Epithelial cell of proximal tubule (primary cell): ENCODE results near the gene ADAP1. TPM values are rescaled to one million over a fixed set of nuclear protein-coding genes. Genes with fewer than 3 reads are reported as not detected.
"Not testable (repeated sequence)": the region's sequence is repeated elsewhere in the genome, so short reads cannot be mapped to it uniquely, and the experiment has no call there.

Experiments used
- DNase-seq: peaks from one replicate; pipeline ENCODE4 v3.0.0-alpha.2; 2011; ENCODE audit warnings: low read depth
- H3K4me3 ChIP-seq: 2 replicates; pipeline ENCODE4 v1.5.1; 2011; ENCODE audit warnings: low read depth, mild to moderate bottlenecking, low read length
- total RNA-seq: library from RNA; depleted of rRNA; stranded (reverse); fragments of >200 nt; gene quantifications from 2 replicates; pipeline ENCODE4 v1.2.3, GENCODE V29; 2015
- TF ChIP-seq, protein P1 (sequence below): conservative IDR thresholded peaks from 2 replicates; pipeline ENCODE4 v1.5.1; 2012; ENCODE audit warnings: low read depth, mild to moderate bottlenecking, low read length

Gene ADAP1
- total RNA-seq, 1 donor from 2014 or later: 7.2 TPM

DNA sequence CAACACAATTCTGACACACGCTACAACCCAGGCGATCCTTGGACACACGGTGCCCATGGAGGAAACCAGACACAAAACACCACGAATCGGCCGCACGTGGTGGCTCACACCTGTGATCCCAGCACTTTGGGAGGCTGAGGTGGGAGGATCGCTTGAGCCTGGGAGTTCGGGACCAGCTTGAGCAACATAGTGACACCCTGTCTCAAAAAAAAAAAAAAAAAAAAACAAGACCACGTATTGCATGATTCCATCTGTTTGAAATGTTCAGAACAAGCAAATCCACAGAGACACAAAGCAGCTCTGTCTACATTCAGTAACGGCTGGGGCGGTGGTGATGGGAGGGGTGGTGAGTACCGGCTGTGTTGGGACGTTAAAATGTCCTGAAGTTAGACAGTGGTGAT lies 25.2 kb downstream of the ADAP1 start:
- H3K4me3 ChIP-seq: no peak overlapping the region
- no peak for DNase-seq
- TF ChIP-seq, protein P1, sequence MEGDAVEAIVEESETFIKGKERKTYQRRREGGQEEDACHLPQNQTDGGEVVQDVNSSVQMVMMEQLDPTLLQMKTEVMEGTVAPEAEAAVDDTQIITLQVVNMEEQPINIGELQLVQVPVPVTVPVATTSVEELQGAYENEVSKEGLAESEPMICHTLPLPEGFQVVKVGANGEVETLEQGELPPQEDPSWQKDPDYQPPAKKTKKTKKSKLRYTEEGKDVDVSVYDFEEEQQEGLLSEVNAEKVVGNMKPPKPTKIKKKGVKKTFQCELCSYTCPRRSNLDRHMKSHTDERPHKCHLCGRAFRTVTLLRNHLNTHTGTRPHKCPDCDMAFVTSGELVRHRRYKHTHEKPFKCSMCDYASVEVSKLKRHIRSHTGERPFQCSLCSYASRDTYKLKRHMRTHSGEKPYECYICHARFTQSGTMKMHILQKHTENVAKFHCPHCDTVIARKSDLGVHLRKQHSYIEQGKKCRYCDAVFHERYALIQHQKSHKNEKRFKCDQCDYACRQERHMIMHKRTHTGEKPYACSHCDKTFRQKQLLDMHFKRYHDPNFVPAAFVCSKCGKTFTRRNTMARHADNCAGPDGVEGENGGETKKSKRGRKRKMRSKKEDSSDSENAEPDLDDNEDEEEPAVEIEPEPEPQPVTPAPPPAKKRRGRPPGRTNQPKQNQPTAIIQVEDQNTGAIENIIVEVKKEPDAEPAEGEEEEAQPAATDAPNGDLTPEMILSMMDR: no peak

DNA sequence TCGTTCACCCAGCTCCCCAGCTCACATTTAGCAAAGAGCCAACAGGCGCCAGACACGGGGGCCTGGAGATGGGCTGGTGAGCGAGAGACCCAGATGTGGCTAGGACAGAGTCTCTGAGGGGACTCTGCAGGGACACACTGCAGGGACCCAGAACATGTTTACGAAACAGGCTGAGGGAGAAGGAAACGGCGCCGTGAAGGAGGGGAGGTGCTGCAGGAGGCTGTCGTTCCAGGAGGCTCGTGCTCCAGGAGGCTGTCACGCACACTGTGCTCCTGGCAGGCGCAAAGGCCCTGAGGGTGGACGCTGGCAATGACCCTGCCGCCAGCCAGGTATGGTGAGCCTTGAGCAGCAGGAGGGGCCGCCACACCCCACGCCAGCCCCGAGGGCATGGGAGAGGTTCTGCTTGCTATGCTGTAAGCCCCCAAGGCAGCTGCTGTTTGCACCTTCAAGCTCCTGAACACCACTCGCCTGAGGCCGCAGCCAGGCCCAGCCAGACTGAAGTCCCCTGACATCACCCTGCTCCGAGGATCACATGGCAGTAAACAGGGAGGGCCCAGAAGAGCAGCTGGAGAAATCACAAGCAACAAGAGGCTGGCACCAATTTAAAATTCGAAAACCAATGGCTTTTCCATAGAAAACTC lies 27.3 kb downstream of the ADAP1 start:
- DNase-seq: no peak
- H3K4me3 ChIP-seq: no peak overlapping the region
- TF ChIP-seq, protein P1: no peak

DNA sequence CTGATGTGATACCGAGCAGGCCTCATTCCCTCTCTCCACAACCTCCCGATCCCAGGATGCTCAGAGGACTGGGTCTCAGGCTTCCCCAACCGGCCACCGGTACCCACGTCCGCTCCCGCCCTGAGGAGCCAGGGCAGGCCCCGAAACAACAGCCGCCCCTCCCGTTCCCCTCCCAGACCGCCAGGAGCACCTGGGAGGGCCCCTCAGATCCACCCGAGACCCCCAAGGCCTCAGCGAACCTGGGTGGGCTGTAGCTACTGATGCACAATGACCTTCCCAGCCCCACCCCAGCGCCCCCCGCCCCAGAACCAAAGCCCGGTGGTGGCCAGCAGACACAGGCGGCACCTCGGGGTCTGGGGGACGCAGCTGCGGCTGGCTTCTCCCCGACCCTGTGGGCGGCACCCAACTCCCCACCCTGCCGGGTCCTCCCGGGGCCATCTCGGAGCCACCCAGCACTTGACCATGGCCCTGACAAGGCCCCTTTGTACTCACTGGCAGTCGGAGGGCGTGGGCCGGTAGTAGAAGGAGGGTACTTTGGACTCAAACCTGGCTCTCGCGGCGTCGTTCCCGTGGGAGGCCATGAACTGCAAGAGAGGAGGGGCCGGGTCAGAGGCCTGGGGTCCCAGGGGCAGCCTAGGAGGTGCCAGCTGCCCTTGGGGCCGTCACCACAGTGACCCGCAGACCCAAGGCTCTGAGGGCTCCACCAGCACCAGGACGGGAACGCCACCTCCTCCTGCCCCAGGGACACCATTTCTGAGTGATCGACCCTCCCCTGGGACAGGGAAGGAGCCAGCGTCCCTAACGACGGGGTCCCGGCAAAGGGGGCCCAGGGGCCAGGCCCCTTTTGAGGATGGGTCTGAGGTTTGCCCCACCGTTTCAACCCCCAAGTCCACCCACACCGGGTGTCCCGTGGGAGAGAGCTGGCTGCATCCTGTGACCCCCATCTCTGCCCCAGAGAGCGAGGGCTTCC lies 28.1 kb downstream of the ADAP1 start:
- DNase-seq: no peak
- no peak overlapping the region for H3K4me3 ChIP-seq
- TF ChIP-seq, protein P1: no peak

DNA sequence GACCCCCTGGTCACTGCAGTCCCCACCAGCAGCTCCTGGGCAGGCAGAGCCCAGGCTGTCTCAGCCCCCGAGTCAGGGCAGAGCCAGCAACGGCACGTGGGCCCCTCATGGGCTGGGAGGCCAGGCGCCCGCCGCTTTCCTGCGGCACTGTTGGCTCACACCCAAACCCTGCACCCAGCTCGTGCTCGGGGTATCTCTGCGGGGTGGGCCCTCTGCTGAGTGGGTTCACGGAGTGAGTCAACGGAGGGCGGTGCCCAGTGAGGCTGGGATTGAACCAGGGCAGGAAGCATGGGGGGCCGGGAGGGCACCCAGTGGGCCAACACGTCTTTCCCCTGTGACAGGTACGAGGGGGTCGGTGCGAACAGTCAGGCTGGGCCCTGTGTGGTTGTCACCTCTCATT lies 28.9 kb downstream of the ADAP1 start:
- no peak for DNase-seq
- no peak overlapping the region for H3K4me3 ChIP-seq
- TF ChIP-seq, protein P1: no peak

DNA sequence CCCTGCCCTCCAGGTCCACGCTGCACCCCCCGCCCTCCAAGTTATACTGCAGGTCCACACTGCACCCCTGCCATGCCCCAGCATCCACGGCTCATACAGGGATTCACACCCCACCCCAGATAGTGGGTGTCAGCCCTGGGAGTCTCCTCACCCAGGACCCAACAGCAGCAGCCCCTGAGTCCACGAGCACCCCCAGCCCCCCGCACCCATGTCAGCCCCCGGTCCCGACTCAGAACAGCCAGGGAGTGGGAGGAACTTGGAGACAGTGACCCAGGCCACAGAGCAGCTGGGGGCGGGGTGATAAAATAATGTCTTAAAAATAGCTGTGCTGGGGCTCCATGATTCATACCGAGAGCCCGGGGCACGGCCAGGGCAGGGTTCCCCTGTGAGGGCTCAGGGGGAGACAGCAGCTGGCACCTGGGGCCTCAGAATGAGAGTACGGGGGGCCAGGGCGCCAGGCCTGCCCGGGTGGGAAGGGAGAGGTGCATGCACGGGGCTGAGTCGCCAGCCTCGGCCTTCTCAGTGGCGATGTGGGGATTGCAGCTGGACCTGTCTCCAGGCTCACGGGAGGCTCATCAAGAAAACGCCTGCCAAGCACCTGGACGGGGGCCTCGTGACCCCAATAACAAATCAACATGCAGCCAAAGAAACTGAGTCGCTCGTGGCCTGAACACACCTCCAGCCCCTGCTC lies 29.8 kb downstream of the ADAP1 start:
- TF ChIP-seq, protein P1: no peak
- no peak overlapping the region for H3K4me3 ChIP-seq
- no peak for DNase-seq

DNA sequence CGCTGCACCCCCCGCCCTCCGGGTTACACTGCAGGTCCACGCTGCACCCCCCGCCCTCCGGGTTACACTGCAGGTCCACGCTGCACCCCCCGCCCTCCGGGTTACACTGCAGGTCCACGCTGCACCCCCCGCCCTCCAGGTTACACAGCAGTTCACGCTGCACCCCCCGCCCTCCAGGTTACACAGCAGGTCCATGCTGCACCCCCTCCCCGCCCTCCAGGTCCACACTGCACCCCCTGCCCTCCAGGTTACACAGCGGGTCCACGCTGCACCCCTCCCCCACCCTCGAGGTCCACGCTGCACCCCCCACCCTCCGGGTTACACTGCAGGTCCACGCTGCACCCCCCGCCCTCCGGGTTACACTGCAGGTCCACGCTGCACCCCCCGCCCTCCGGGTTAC lies 30.4 kb downstream of the ADAP1 start:
- DNase-seq, H3K4me3 ChIP-seq: not testable (repeated sequence)
